GM12878 (cell line): ENCODE results near the gene PTPRD. TPM values are rescaled to one million over a fixed set of nuclear protein-coding genes. Genes with fewer than 3 reads are reported as not detected.

Source experiments
- ATAC-seq: fragments of 200-7000 bp; cut with Tn5 transposase; 3 replicates; pipeline ENCODE4 v1.9.1; 2020; ENCODE audit warnings: mild to moderate bottlenecking, moderate library complexity
- BruUV-seq: library from RNA; stranded (reverse); fragments of 400-500 nt; replicated peaks from 2 replicates; lab custom pipeline; 2021; lab: Mats Ljungman, UMichigan
- CTCF ChIA-PET: fragments of 300-600 bp; sonication (Branson Sonifier 250); formaldehyde crosslinking; extraction: SDS; loops from one replicate; lab custom pipeline; 2021; ENCODE audit warnings: inconsistent platforms; lab: Yijun Ruan, JAX
- POLR2A ChIA-PET: fragments of 350-600 bp; formaldehyde crosslinking; extraction: SDS; loops from one replicate; lab custom pipeline; 2021; ENCODE audit warnings: inconsistent platforms; lab: Charles Lee
- RAD21 ChIA-PET: fragments of 300-600 bp; sonication (Branson Sonifier 250); formaldehyde crosslinking; loops from one replicate; lab custom pipeline; 2023; ENCODE audit warnings: antibody characterized with exemption; ENCODE audit not compliant: unreplicated experiment; lab: Charles Lee
- SMC1A ChIA-PET: fragments of 300-600 bp; sonication (Branson Sonifier 250); formaldehyde crosslinking; loops from one replicate; lab custom pipeline; 2023; ENCODE audit not compliant: unreplicated experiment, uncharacterized antibody; lab: Charles Lee
- DNase-seq: peaks from one replicate; pipeline ENCODE4 v3.0.0-alpha.2; 2011; ENCODE audit warnings: low read depth, low spot score
- FAIRE-seq: peaks from 3 replicates; lab custom pipeline; 2011; peaks lifted over from hg19 to GRCh38; lab: Jason Lieb, UNC
- H2AFZ ChIP-seq: 2 replicates; pipeline ENCODE4 v1.6.0; 2011; ENCODE audit warnings: low read depth, low read length, control low read depth; ENCODE audit not compliant: control insufficient read depth
- H3K27ac ChIP-seq: 2 replicates; pipeline ENCODE4 v1.5.1; 2011; ENCODE audit warnings: control low read depth; ENCODE audit not compliant: control insufficient read depth, insufficient read depth
- H3K27me3 ChIP-seq, 2 experiments: replicated peaks in 1 of 2; 2 replicates each; pipeline versions ENCODE4 v1.6.0 to v1.6.1; 2011; ENCODE audit warnings: low read length in 1 of 2; ENCODE audit not compliant: control insufficient read depth in 2 of 2, insufficient read depth in 2 of 2
- H3K36me3 ChIP-seq, 2 experiments: 2 replicates each; pipeline ENCODE4 v1.5.1; 2011; ENCODE audit warnings: low read length in 1 of 2; ENCODE audit not compliant: control insufficient read depth in 2 of 2, insufficient read depth in 2 of 2
- H3K4me1 ChIP-seq: 2 replicates; pipeline ENCODE4 v1.6.1; 2011; ENCODE audit warnings: mild to moderate bottlenecking, low read length, moderate library complexity, mixed read lengths; ENCODE audit not compliant: control insufficient read depth, insufficient read depth
- H3K4me2 ChIP-seq: 2 replicates; pipeline ENCODE4 v1.6.0; 2011; ENCODE audit warnings: control low read depth; ENCODE audit not compliant: control insufficient read depth, insufficient read depth
- H3K4me3 ChIP-seq: fragments of 200-600 bp; sonication (generic); 2 replicates; pipeline ENCODE4 v1.5.1; 2016
- H3K79me2 ChIP-seq: 2 replicates; pipeline ENCODE4 v1.6.0; 2011; ENCODE audit warnings: low read length; ENCODE audit not compliant: control insufficient read depth, insufficient read depth
- H3K9ac ChIP-seq: 2 replicates; pipeline ENCODE4 v1.8.0; 2011; ENCODE audit warnings: low read length, control low read depth, mixed read lengths; ENCODE audit not compliant: control insufficient read depth, insufficient read depth
- H3K9me3 ChIP-seq: replicated peaks from 3 replicates; pipeline ENCODE4 v1.5.1; 2011; ENCODE audit warnings: mild to moderate bottlenecking, low read length; ENCODE audit not compliant: control insufficient read depth, insufficient read depth
- H4K20me1 ChIP-seq: 2 replicates; pipeline ENCODE4 v1.6.0; 2011; ENCODE audit not compliant: control insufficient read depth, insufficient read depth
- ATF2 ChIP-seq: IDR thresholded peaks from 2 replicates; pipeline ENCODE4 v1.6.1; 2012; ENCODE audit warnings: low read length, inconsistent platforms
- CBFB ChIP-seq: IDR thresholded peaks from 2 replicates; pipeline ENCODE4 v1.6.1; 2016; ENCODE audit warnings: antibody characterized with exemption, low read depth
- CEBPB ChIP-seq, 2 experiments: fragments of 150-350 bp in 1 of 2; IDR thresholded peaks; 2 replicates each; pipeline ENCODE4 v1.6.1; 2012 to 2014; ENCODE audit warnings: low read depth in 2 of 2, low read length in 2 of 2, borderline replicate concordance in 1 of 2, inconsistent platforms in 1 of 2
- EED ChIP-seq: sonication (generic); IDR thresholded peaks from 2 replicates; pipeline ENCODE4 v1.6.1; 2016; ENCODE audit warnings: antibody characterized with exemption, low read depth
- FOXM1 ChIP-seq: IDR thresholded peaks from 2 replicates; pipeline ENCODE4 v1.6.1; 2012; ENCODE audit warnings: low read depth, mild to moderate bottlenecking, inconsistent platforms, low read length, moderate library complexity
- GATAD2B ChIP-seq: fragments of 450-650 bp; conservative IDR thresholded peaks from 2 replicates; pipeline ENCODE4 v1.6.1; 2017; ENCODE audit warnings: low read depth, mild to moderate bottlenecking, moderate library complexity
- MYB ChIP-seq: fragments of 150-350 bp; IDR thresholded peaks from 2 replicates; pipeline ENCODE4 v1.6.1; 2014; ENCODE audit warnings: mild to moderate bottlenecking, low read depth, low read length, borderline replicate concordance
- NFXL1 ChIP-seq: fragments of 450-650 bp; IDR thresholded peaks from 2 replicates; pipeline ENCODE4 v1.6.1; 2017; ENCODE audit warnings: antibody characterized with exemption, mild to moderate bottlenecking, borderline replicate concordance
- NFYB ChIP-seq: IDR thresholded peaks from 2 replicates; pipeline ENCODE4 v1.6.1; 2011; ENCODE audit warnings: low read depth, mild to moderate bottlenecking, low read length, improper control_type of control experiment, moderate library complexity; ENCODE audit not compliant: insufficient read depth
- PRDM15 ChIP-seq: fragments of 450-650 bp; formaldehyde crosslinking; IDR thresholded peaks from 2 replicates; pipeline ENCODE4 v1.4.0; 2020; ENCODE audit warnings: mild to moderate bottlenecking, moderate library complexity
- SMC3 ChIP-seq: IDR thresholded peaks from 2 replicates; pipeline ENCODE4 v1.6.1; 2011; ENCODE audit warnings: low read length, improper control_type of control experiment, borderline replicate concordance
- SP1 ChIP-seq: IDR thresholded peaks from one replicate; pipeline ENCODE4 v1.6.1; 2011; ENCODE audit warnings: low read depth, low read length
- ZNF592 ChIP-seq: fragments of 450-650 bp; IDR thresholded peaks from 2 replicates; pipeline ENCODE4 v1.6.1; 2017; ENCODE audit warnings: mild to moderate bottlenecking, moderate library complexity
- WGBS: methylation state at CpG from one replicate; pipeline ENCODE4 v1.1.6; 2016; ENCODE audit warnings: low lambda C conversion rate; ENCODE audit not compliant: insufficient replicate concordance, insufficient coverage; ENCODE audit errors: missing lambda C conversion rate; 5-methylcytosine and 5-hydroxymethylcytosine counted together
- in situ Hi-C: fragments of 300-500 bp; cut with MboI; formaldehyde crosslinking; loops from 9 replicates; pipeline ENCODE4 v1.14.3; 2018; ENCODE audit warnings: mixed read lengths
- intact Hi-C: fragments of 100-400 bp; cut with micrococcal nuclease; formaldehyde crosslinking; loops from one replicate; pipeline ENCODE4 v1.14.2; 2022; ENCODE audit not compliant: unreplicated experiment
- polyA plus RNA-seq, 11 experiments: library from polyadenylated mRNA; depleted of rRNA in 4 of 11; unstranded in 6 of 11; stranded (reverse) in 5 of 11; fragments of >200 nt; fragmentation: Nextera tagmentation in 4 of 11; fragmentation: Illumina TruSeq in 1 of 11; extraction: Ambion mirVana in 4 of 11; extraction: Trizol in 1 of 11; gene quantifications; 1 replicate in 1 of 11; 2 replicates in 10 of 11; pipeline versions ENCODE4 v1.2.1 to v1.2.3, GENCODE V29; 2011 to 2016; ENCODE audit warnings: inconsistent platforms in 2 of 11, missing spikeins in 2 of 11, low read depth in 1 of 11
- total RNA-seq, 4 experiments: library from RNA; depleted of rRNA in 3 of 4; stranded (reverse); fragments of >200 nt in 3 of 4; fragmentation: Illumina TruSeq in 1 of 4; extraction: Trizol in 1 of 4; gene quantifications; 2 replicates each; pipeline versions ENCODE4 v1.2.1 to v1.2.3, GENCODE V29; 2013 to 2021

PTPRD gene
- total and polyA plus RNA-seq, 10 of the 15 experiments (the other 5 are each of a cell fraction or from before 2014, with no cell fraction given): under 0.01 to 0.05 (median 0.01) TPM; not detected in 7

- no peaks in the 10 kb centered on the region for H4K20me1 ChIP-seq
- no peak overlapping the region for H3K9ac ChIP-seq
- no peak overlapping the region for H2AFZ ChIP-seq
- no TSS peak for BruUV-seq
- H3K4me1 ChIP-seq: no peaks in the 10 kb centered on the region
- H3K79me2 ChIP-seq: no peaks in the 10 kb centered on the region
- ChIA-PET CTCF (interaction anchor here (1.8 kb wide), 1 partner anchor 8 kb away, joined by 3 read pairs; no protein-coding TSS in a partner anchor), RAD21 (no interaction called here), SMC1A (interaction anchor here (0.6 kb wide), 1 partner anchor 501 kb away, joined by 3 read pairs; no protein-coding TSS in a partner anchor), POLR2A (no interaction called here)
- FAIRE-seq: no peak
- H3K9me3 ChIP-seq: no peaks in the 10 kb centered on the region
- H3K4me2 ChIP-seq: no peak overlapping the region
- no peak overlapping the region for H3K27ac ChIP-seq
- 4% methylated on average over 4 of the region's 4 CpGs for WGBS
- no peaks in the 10 kb centered on the region for H3K36me3 ChIP-seq
- no peaks in the 10 kb centered on the region for H3K27me3 ChIP-seq
- intact Hi-C loops (no loop called here), in situ Hi-C loops (no loop called here)
- H3K4me3 ChIP-seq: no peak overlapping the region
- no peak for ATAC-seq
- DNase-seq: no peak
- TF ChIP-seq MYB (no peak), PRDM15 (CRISPR knock-in tag) (no peak), ZNF592 (no peak), SMC3 (no peak), FOXM1 (no peak), NFYB (no peak), CEBPB (IDR thresholded peaks at IDR 0.05; ENCODE audit: borderline replicate concordance in 1 of 2, low read depth in 2 of 2, low read length in 2 of 2) (no peak), GATAD2B (no peak), CBFB (no peak), EED (no peak), SP1 (no peak), NFXL1 (no peak), ATF2 (no peak)
These were observed 2229.8 kb downstream of the PTPRD start for GRCh38 chr9:8382777-8383527.
